ENCODE measurements around the gene SLC4A3.
A peak's percentile ranks its signal among the peaks of the same experiment; 100 is the strongest.

SLC4A3 gene

GRCh38 chr2:219684721-219685689 is 57.6 kb downstream of the SLC4A3 start:
- DNase-seq = peak; percentile 19

- DNase-seq = no peak
Observed at GRCh38 chr2:219687272-219687671, 59.8 kb downstream of the SLC4A3 start.

- DNase-seq = no peak
Observed at GRCh38 chr2:219687882-219688559, 60.6 kb downstream of the SLC4A3 start.

- no peak for DNase-seq
Observed at GRCh38 chr2:219688560-219689445, 61.4 kb downstream of the SLC4A3 start.

GRCh38 chr2:219689676-219690628 is 62.5 kb downstream of the SLC4A3 start:
- peak; percentile 22 for DNase-seq

- DNase-seq = no peak
Observed at GRCh38 chr2:219691571-219691970, 64.1 kb downstream of the SLC4A3 start.
